ENCODE results near the gene SDHAF4.

- TF ChIP-seq GATA2 (IDR thresholded peaks at IDR 0.05; ENCODE audit: low read depth, low read length) (no peak), GATA3 (IDR thresholded peaks at IDR 0.05; ENCODE audit: low read depth, low read length) (no peak)
These were observed 41.9 kb upstream of the SDHAF4 start for GRCh38 chr6:70524721-70525286.
